HG03571 (cell line): Measurements from ENCODE around the gene NAPA.

Experiments used
- ATAC-seq: cut with Tn5 transposase; IDR thresholded peaks from one replicate; pipeline ENCODE4 v1.9.1; 2021; ENCODE audit not compliant: unreplicated experiment

NAPA gene

DNA sequence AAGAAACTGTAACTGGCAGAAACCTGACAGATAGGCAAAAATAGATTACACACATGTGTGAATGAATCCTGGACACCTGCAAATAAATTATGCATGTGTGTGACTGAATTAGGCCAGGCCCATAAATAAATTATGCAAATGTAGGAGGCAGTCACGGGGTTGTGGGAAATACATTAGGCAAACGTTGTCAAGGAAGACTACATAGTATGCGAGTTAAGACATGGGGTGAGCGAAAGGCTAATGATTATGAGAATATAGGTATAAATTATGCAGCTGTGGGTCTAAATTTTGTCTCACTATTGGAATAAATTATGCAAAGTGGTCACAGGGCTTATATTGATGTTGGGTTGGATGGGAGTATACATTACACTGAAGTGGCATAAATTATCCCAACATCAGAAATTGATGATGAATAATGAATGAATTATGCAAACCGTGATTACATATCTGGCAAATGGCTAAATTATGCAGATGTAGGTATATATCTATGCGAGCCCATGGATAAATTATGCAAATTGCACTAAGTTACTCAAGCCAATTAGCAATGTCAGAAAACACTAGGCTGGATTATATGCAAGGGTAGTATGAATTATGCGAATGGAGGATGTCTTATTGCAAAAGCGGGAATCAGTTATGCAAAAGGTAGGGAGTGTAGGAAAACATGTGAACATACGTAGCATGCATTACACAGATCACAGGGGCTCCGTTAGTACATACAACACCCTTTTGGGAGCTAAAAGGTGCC lies 50.0 kb downstream of the NAPA start:
- ATAC-seq: no peak

DNA sequence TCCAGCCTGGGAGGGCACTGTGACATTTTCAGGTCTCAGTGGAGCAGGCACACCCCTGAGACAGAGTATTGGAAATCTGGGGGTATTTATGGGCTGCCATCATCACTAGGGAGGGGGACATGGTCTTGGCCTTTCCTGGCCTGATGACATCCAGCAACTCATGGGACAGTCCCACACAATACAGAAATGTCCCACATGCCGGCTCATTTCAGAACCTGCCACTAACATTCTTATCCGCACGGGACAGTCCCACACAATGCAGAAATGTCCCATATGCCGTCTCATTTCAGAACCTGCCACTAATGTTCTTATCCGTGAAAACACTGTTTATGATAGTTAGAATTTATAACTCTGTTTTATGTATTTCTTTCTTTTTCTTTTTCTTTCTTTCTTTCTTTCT lies 53.0 kb downstream of the NAPA start:
- no peak for ATAC-seq

DNA sequence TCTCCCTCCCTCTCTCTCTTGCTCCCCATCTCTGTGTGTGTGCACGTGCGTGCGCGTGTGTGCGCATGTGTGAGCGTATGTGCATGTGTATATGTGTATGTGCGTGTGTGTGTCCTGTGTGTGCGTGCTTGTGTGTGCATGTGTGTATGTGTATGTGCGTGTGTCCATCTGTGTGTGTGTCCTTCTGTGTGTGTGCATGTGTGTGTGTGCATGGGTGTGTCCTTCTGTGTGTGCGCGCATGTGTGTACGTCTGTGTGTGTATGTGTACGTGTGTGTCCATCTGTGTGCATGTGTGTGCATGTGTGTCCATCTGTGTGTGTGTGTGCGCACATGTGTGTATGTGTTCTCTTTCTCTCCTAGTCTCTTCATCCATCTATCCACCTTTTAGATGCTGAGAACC lies 55.4 kb downstream of the NAPA start:
- no peak for ATAC-seq

DNA sequence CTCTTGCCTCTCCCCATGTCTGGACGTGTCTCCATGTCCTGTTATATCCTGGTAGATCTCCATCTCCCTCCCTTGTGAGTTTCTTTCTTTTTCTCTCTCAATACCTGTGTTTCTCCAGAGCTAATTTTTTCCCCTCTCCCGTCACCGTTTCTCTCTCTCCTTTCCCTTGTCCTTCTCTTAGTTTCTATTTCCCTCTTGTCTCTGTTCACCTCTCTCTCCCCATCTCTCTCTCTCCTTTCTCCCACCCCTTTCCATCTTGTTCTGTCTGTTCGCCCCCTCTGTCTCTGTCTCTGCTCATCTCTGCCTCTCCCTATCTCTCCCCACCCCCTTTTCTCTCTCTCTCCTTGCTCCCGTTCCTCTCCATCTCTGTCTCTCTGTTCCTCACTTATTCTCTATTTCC lies 56.2 kb downstream of the NAPA start:
- no peak for ATAC-seq

DNA sequence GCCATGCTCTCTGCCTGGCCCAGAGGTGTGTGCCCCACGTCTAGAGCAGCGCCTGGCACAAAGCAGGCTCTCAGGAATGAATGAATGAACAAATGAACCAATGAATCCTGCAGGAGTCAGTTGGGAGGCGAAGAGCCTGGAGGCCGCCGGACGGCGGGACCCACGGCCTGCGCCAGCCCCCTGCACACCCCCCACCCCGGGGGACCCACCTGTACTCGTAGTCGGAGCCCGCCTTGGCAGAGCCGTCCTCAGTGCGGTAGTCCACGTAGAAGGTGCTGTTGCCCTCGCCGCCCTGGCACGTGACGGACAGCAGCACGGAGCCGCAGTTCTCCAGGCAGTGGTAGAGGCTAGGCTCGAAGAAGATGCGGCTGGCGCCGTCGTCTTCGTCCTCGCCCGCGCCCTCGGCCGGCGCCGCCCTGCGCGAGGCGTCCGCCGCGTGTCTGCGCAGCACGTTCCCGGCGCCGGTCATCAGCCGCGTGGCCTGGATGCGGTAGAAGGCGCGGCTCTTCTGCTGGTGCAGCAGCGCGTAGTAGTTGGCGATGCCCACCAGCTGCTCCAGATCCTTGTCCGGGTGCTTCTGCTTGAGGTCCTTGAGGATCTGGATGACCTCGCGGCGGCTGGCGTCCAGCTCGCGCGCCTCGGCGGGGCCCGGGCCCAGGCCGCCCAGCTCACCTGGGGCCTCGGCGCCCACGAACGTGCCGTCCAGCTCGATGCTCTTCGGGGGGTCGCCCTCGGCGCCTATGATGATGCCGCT lies 58.0 kb downstream of the NAPA start:
- ATAC-seq: no peak

DNA sequence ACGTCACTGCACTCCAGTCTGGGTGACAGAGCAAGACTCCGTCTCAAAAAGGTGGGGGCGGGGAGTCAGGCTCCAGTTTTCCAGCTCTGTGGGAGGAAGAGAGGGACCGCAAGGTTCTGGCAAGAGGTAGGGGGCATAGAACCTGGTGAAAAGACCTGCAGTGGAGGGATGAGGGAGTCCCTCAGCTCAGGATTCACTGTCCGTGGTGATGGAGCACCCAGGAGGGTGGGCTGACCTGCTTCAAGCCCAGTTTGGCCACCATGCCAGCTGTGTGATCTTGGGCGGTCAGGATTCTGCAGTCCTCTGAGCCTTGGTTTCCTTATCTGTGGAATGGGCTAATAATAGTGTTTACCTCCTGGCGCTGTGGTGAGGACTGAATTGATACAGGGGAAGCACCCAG lies 64.4 kb downstream of the NAPA start:
- ATAC-seq: no peak

DNA sequence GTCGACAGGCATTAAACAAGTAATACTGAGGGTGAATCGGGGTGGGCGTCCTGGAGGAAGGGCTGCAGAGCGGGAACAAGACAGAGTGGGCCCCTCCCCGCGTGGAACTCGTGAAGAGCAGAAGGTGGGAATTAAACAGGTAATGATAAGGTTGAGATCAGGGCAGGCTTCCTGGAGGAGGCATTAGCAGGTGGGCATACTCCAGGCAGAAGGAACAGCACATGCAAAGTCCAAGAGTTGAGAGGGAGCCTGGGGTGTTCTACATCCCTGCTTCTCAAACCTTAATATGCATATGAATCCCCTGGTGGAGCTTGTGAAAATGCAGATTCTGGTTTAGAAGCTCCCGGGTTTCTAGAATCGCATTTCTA lies 66.5 kb downstream of the NAPA start:
- ATAC-seq: no peak

DNA sequence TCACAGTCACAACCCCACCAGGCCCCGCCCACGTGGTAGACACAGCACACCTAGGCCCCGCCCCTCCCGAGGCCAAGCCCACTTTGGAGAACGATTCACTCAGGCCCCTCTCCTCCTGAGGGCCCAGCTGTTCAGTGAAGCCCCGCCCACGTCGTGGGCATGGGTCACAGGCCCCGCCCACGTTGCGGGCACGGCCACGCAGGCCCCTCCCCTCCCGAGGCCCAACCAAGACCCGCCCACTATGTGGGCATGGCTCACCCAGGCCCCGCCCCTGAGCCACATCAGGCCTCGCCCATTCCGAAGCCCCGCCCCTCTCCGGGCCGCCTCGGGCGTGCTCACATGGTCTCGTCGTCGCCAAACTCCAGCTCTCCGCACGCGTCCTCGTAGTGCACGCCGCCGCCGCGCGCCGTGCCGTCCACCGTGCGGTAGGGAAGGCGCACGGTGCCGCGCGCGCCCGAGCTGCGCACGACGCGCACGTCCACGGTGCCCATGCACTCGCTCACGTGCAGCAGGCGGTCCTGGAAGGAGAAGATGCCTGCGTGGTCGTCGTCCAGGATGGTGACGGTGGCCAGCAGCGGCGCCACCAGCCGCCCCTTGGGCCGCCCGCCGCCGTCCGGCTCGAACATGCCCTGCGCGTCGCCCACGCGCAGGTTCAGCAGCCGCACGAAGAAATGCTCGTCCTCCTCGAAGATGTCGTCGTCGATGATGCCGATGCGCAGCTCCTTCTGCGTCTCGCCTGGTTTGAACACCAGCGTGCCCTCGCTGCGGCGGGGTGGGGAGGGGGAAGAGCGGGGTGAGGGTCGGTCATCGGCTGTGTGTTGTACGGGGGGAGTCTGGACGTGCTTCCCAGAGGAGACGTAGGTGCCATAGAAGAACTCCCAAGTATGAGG lies 67.1 kb downstream of the NAPA start:
- ATAC-seq: no peak

DNA sequence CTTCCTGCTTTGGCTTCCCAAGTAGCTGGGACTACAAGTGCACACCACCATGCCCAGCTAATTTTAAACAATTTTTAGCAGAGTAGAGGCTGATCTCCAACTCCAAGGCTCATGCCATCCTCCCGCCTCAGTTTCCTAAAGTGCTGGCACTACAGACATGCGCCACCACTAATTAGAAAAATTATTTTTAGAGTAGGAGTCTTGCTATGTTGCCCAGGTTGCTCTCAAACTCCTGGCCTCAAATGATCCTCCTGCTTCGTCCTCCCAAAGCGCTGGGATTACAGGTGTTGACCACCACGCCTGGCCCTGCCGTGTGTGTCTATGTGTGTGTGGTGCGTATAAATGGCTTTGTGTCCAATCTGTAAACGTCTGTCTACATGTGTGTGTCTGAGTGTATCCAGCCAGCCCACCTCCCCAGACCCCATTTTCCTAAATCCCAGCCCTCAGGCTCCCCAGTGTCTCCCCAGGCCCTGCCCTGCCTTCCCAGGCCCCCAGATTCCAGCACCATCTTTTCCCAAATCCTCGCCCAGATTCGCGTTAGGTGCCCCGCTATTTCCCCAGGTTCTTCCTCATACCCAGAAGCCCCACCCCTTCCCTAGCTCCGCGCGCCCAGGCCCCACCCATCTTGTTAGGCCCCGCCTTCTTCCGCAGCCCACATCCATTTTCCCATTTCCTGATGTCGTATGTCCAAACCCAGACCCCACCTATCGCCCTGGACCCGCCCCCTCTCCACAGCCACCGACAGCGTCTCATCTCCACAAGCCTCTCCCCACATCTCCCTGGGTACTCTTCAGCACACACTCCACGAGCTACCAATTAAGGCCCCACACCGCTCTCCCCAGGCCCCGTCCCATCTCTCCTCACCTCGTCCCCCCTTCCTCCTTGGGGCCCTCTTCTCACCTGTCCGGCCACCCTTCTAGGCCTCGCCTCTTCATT lies 68.1 kb downstream of the NAPA start:
- ATAC-seq: no peak

DNA sequence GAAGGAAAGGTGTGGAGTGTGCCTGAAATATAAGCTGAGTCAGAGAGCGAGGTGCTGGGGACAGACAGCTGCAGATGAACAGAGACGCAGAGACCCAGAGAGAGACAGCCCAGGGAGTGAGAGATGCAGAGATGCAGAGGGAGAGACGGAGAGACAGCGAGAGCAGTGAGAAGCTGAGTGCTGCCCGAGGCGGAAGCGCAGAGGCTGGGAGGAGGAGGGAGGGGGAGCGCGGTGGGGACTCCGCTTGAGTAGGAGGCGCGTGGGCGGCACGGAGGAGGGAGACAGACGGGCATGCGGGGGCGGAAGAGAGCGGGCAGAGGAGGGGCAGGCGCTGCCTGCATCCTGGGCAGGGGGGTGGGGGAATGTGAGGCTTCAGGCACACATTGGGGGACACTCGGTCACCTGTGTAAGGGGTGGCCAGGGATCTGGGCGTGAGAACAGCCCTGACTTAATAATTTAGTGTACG lies 68.9 kb downstream of the NAPA start:
- ATAC-seq: no peak

DNA sequence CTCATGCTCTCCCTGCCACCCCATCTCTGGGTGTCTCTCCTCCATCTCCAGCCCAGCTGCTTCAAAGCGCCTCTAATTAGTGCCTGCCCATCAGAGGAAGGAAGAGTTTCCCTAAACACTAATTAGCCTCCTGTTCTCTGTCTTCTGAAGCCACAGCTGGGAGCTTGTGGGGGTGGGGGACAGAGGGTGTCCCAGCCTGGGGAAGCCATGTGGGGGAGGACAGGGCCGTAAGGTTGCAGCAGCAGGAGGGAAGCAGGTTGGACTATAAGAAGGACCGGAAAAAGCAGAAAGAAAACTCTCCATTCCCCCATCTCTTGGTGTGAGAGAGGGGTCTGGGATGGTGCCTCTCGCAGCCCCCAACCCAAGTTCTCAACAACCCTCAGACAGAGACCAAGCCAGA lies 69.3 kb downstream of the NAPA start:
- ATAC-seq: no peak

DNA sequence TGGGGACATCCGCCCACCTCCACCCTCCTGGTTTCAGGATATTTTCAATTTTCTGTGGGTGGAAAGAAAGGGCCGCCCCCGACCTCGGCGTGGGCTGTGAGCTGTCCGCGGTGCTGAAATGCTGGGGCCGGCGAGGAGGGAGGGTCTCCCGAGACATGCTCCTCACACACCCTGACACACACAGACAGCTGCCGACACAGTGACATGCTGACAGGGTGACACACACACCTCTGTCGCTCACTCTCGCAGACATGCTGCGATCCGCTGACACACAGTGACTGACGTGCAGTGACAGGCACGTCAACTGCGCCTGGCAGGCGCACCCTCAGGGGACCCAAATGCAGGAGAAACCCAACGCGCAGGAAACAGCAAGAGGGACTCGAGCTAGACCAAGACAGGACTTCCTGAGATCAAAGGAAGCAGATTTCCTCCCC lies 70.5 kb downstream of the NAPA start:
- no peak for ATAC-seq

DNA sequence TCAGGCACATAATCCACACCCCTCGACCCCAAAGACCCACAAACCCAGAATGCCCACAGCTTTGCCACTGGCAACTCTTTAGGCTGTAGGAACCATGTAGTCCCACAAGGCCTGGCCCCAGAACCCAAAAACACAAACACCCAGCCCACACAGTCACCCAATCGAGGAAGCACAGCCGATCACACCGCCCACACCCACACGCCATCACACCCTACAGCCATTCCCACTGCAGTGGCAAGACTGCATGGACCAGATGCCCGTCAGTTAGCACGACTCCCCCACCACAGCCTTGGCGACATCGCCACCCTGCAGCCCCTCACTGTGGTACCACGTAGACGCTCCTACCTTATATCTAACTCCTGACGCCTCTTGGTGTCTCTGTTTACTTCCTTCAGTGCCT lies 71.5 kb downstream of the NAPA start:
- no peak for ATAC-seq

DNA sequence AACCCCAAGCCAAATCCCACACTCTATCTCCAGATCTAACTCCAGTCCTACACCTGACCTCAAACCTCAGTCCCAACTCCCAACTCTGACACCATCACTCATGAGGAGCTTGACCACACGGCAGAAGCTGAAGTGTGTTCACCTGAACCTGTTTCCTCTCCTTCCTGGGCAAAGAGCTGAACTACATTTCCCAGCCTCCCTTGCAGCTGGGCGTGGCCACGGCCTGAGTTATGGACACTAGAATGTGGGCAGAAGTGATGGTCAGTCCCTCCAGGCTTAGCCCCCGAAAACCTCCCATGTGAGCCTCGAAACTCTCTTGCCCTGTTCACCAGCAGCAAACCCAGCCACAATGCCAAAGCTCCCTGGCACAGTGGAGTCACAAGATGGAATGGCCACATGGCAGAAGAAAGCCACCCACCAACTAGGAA lies 76.1 kb downstream of the NAPA start:
- no peak for ATAC-seq
